ENCODE data around the gene WDR87. TPM values are rescaled to one million over a fixed set of nuclear protein-coding genes. Genes with fewer than 3 reads are reported as not detected.

WDR87 gene
- total RNA-seq, 1 donor from 2014 or later: not detected

- H3K9me3 Mint-ChIP-seq (ENCODE audit: low read depth): no peaks in the 10 kb centered on the region
- H3K27me3 Mint-ChIP-seq: no peaks in the 10 kb centered on the region
- peak overlapping the region; percentile 35 for H3K27ac Mint-ChIP-seq
- no peak for DNase-seq (ENCODE audit: low spot score, unreplicated experiment)
- peaks cover 42% of the 10 kb centered on the region for H3K4me1 Mint-ChIP-seq (ENCODE audit: low read depth)
- H3K36me3 Mint-ChIP-seq (ENCODE audit: insufficient read depth): peaks cover 6% of the 10 kb centered on the region
- TF ChIP-seq, protein P1, sequence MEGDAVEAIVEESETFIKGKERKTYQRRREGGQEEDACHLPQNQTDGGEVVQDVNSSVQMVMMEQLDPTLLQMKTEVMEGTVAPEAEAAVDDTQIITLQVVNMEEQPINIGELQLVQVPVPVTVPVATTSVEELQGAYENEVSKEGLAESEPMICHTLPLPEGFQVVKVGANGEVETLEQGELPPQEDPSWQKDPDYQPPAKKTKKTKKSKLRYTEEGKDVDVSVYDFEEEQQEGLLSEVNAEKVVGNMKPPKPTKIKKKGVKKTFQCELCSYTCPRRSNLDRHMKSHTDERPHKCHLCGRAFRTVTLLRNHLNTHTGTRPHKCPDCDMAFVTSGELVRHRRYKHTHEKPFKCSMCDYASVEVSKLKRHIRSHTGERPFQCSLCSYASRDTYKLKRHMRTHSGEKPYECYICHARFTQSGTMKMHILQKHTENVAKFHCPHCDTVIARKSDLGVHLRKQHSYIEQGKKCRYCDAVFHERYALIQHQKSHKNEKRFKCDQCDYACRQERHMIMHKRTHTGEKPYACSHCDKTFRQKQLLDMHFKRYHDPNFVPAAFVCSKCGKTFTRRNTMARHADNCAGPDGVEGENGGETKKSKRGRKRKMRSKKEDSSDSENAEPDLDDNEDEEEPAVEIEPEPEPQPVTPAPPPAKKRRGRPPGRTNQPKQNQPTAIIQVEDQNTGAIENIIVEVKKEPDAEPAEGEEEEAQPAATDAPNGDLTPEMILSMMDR (IDR thresholded peaks at IDR 0.05; ENCODE audit: unreplicated experiment): no peak
- H3K4me3 Mint-ChIP-seq (ENCODE audit: low read depth): peak overlapping the region; percentile 89
Observed at GRCh38 chr19:37907735-37908455, 1.5 kb upstream of the WDR87 start.

GRCh38 chr19:37906869-37907734, 708 bp upstream of the WDR87 start, which contains the start of gene SIPA1L3:
TSS of gene SIPA1L3 (plus strand) at chr19:37907208. CDS start at chr19:38081566, 174,358 bp downstream.
- Mint-ChIP-seq H3K9me3 (ENCODE audit: low read depth) (no peaks in the 10 kb centered on the region), H3K36me3 (ENCODE audit: insufficient read depth) (peaks cover 2% of the 10 kb centered on the region), H3K27me3 (no peaks in the 10 kb centered on the region), H3K4me3 (ENCODE audit: low read depth) (peak within 1 kb of the TSS; percentile 89), H3K4me1 (ENCODE audit: low read depth) (peaks cover 44% of the 10 kb centered on the region), H3K27ac (peak within 1 kb of the TSS; percentile 99)
- peak; percentile 94 for DNase-seq (ENCODE audit: low spot score, unreplicated experiment)
- TF ChIP-seq, protein P1 (IDR thresholded peaks at IDR 0.05; ENCODE audit: unreplicated experiment): peak; percentile 12

GRCh38 chr19:37903096-37903495, 3.3 kb downstream of the WDR87 start:
- TF ChIP-seq, protein P1 (IDR thresholded peaks at IDR 0.05; ENCODE audit: unreplicated experiment): no peak
- Mint-ChIP-seq H3K36me3 (ENCODE audit: insufficient read depth) (no peaks in the 10 kb centered on the region), H3K4me3 (ENCODE audit: low read depth) (no peak overlapping the region), H3K4me1 (ENCODE audit: low read depth) (peaks cover 22% of the 10 kb centered on the region), H3K9me3 (ENCODE audit: low read depth) (no peaks in the 10 kb centered on the region), H3K27ac (peak overlapping the region; percentile 95), H3K27me3 (no peaks in the 10 kb centered on the region)
- no peak for DNase-seq (ENCODE audit: low spot score, unreplicated experiment)

DNA sequence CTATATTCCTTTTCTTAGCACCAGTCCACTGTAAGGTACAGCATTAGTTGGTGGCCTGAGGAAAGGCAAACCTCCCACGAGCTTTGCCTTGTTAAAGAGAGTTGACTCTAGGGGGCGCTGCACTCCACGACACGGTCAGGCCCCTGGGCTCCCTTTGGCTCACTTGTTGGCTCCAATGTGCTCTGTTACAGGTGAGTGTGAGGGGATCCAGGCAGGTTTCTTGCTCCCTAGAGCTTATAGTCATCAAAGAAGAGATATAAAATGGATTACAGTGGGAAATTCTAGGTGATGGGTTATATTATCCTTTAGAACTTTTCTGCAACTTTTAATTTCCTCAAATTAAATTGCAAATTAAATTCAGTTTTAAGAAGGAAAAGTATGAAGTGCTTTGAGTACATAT, 3.7 kb downstream of the WDR87 start:
- H3K27me3 Mint-ChIP-seq: no peaks in the 10 kb centered on the region
- no peak overlapping the region for H3K4me3 Mint-ChIP-seq (ENCODE audit: low read depth)
- peaks cover 20% of the 10 kb centered on the region for H3K4me1 Mint-ChIP-seq (ENCODE audit: low read depth)
- no peaks in the 10 kb centered on the region for H3K9me3 Mint-ChIP-seq (ENCODE audit: low read depth)
- no peaks in the 10 kb centered on the region for H3K36me3 Mint-ChIP-seq (ENCODE audit: insufficient read depth)
- DNase-seq (ENCODE audit: low spot score, unreplicated experiment): peak; percentile 82
- TF ChIP-seq, protein P1 (IDR thresholded peaks at IDR 0.05; ENCODE audit: unreplicated experiment): peak; percentile 93
- peak overlapping the region; percentile 95 for H3K27ac Mint-ChIP-seq

GRCh38 chr19:37899966-37900365, 6.4 kb downstream of the WDR87 start:
- Mint-ChIP-seq H3K36me3 (ENCODE audit: insufficient read depth) (no peaks in the 10 kb centered on the region), H3K27me3 (no peaks in the 10 kb centered on the region), H3K4me1 (ENCODE audit: low read depth) (peaks cover 14% of the 10 kb centered on the region), H3K4me3 (ENCODE audit: low read depth) (no peak overlapping the region), H3K9me3 (ENCODE audit: low read depth) (no peaks in the 10 kb centered on the region), H3K27ac (no peak overlapping the region)
- DNase-seq (ENCODE audit: low spot score, unreplicated experiment): no peak
- TF ChIP-seq, protein P1 (IDR thresholded peaks at IDR 0.05; ENCODE audit: unreplicated experiment): no peak

Measured in progenitor cell of endocrine pancreas (in vitro differentiated cells).